ENCODE measurements around the gene LRRC8E.

LRRC8E gene

DNA sequence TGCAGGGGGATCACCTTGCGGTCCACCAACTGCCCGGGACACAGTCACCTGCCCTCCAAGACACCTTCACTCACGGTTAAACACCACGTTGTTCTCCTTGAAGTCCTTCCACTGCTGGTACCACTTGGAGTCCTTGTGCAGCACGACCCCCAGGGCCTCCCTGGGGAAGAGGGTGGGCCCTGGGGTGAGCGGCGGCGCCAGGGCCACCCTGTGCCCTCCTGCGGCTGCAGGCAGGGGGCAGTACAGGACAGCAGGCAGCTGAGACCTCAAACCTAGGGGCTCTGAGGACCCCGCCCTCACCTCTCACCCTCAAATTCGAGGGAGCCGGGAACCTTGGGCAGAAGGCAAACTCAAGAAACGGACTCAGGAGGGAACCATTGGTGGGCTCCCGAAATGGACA lies 45.1 kb downstream of the LRRC8E start:
- no peak for DNase-seq (ENCODE audit: low read depth in 2 of 2)
- TF ChIP-seq, protein P1, sequence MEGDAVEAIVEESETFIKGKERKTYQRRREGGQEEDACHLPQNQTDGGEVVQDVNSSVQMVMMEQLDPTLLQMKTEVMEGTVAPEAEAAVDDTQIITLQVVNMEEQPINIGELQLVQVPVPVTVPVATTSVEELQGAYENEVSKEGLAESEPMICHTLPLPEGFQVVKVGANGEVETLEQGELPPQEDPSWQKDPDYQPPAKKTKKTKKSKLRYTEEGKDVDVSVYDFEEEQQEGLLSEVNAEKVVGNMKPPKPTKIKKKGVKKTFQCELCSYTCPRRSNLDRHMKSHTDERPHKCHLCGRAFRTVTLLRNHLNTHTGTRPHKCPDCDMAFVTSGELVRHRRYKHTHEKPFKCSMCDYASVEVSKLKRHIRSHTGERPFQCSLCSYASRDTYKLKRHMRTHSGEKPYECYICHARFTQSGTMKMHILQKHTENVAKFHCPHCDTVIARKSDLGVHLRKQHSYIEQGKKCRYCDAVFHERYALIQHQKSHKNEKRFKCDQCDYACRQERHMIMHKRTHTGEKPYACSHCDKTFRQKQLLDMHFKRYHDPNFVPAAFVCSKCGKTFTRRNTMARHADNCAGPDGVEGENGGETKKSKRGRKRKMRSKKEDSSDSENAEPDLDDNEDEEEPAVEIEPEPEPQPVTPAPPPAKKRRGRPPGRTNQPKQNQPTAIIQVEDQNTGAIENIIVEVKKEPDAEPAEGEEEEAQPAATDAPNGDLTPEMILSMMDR (IDR thresholded peaks at IDR 0.05; ENCODE audit: low read depth, low read length): peak; percentile 36
- H3K4me3 ChIP-seq (replicated peaks in 1 of 2; ENCODE audit: low read depth in 2 of 2, low read length in 2 of 2): no peak overlapping the region

DNA sequence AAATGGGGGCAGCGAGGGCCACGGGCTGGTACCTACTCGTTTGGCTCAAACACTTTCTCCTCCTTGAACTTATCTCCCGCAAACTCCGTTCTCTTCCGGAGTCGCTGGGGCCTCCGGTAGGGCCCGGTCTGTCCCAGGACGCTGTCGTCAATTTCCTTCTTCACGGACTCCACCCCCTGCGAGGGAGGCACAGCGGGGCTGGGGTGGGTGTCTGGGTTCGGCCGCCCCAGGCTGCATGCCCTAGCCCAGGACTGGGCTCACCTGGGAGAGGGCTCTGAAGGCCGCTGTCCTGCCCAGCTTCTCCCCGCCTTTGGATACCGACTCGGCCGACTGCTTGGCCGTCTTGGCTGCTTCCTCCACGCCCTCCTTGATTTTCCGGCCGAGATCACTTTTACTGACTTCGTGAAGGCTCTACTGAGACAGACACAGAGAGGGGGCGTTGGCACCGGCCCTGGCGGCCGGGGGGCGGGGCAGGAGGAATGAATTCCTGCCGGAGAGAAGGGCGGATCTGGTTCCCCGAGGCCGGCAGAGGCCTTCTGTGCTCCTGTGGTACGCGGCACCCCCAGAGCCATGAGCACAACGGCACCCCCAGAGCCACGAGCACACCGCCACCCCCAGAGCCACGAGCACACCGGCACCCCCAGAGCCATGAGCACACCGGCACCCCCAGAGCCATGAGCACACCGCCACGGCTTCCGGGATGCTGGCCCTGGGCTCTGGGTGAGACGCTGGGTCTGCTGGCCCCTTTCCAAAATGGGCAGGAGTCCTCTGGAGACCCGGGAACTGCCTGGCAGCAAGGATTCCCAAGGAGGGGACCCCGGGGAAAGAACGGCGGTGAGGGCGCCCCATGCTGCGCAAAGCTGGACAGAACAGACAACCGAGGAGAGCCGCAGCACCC lies 45.8 kb downstream of the LRRC8E start:
- no peak for DNase-seq (ENCODE audit: low read depth in 2 of 2)
- TF ChIP-seq, protein P1 (IDR thresholded peaks at IDR 0.05; ENCODE audit: low read depth, low read length): no peak
- no peak overlapping the region for H3K4me3 ChIP-seq (replicated peaks in 1 of 2; ENCODE audit: low read depth in 2 of 2, low read length in 2 of 2)

DNA sequence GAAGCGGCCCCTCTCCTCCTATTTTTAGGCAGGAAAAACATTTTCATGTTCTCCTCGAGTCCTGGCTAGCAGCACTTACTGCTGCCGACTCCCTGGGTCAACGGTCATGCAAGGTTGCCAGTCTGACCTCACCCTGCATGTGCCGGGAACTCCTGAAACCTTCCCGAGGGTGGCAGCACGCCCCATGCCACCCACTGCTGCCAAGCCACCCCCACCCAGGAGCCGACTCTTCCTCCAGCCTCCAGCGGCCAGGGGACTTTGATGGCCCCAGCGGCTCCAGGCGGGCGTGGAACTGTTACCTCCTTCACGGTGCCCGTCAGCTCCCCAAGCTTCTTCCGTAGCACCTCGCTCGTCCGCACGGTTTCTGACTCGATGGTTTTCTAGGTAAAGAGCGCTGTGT lies 46.5 kb downstream of the LRRC8E start:
- H3K4me3 ChIP-seq (replicated peaks in 1 of 2; ENCODE audit: low read depth in 2 of 2, low read length in 2 of 2): no peak overlapping the region
- TF ChIP-seq, protein P1 (IDR thresholded peaks at IDR 0.05; ENCODE audit: low read depth, low read length): no peak
- DNase-seq (ENCODE audit: low read depth in 2 of 2): no peak

DNA sequence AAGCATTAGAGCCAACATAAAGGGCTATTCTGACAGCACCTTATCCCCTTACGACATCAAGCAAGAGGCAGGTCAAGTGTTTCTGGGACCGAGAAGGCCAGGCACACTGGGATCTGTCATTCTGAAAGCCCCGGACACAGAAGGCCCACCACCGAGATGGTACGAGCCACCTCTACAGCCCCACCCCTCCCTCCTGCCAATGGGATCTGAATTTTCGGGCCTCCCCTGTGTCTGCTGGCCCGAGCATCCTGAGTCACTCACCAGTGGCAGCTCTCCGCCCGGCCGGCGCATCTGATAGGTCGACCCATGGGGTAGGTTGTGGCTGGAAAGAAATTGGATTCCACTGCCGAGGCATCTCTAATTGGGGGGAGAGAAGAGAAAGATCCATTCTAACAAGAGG lies 52.5 kb downstream of the LRRC8E start:
- TF ChIP-seq, protein P1 (IDR thresholded peaks at IDR 0.05; ENCODE audit: low read depth, low read length): no peak
- H3K4me3 ChIP-seq (replicated peaks in 1 of 2; ENCODE audit: low read depth in 2 of 2, low read length in 2 of 2): no peak overlapping the region
- no peak for DNase-seq (ENCODE audit: low read depth in 2 of 2)

DNA sequence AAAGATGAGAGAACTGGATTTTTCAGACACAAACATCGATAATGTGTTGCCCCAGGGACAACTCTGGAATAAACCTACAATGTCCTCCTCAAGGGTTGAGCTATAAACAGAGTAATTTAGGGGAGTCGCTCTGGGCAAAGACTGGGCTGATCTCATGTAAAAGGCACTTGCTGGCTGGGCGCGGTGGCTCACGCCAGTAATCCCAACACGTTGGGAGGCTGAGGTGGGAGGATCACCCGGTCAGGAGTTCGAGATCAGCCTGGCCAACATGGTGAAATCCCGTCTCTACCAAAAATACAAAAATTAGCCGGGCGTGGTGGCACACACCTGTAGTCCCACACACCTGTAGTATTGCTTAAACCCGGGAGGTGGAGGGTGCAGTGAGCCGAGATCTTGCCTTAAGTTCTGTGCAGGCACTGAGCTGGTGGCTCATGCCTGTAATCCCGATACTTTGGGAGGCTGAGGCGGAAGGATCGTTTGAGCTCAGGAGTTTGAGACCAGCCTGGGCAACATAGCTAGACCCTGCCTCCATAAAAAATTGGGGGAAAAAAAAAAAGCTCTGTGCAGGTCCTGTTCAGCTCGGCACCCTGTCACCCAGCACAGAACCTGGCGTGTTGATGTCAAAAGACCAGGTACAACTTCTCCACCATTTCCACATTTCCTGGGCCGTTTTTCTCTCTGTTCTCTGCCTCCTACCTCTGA lies 53.7 kb downstream of the LRRC8E start:
- H3K4me3 ChIP-seq (replicated peaks in 1 of 2; ENCODE audit: low read depth in 2 of 2, low read length in 2 of 2): peak overlapping the region in 1 of 2 donors; percentile 94
- no peak for DNase-seq (ENCODE audit: low read depth in 2 of 2)
- TF ChIP-seq, protein P1 (IDR thresholded peaks at IDR 0.05; ENCODE audit: low read depth, low read length): no peak

DNA sequence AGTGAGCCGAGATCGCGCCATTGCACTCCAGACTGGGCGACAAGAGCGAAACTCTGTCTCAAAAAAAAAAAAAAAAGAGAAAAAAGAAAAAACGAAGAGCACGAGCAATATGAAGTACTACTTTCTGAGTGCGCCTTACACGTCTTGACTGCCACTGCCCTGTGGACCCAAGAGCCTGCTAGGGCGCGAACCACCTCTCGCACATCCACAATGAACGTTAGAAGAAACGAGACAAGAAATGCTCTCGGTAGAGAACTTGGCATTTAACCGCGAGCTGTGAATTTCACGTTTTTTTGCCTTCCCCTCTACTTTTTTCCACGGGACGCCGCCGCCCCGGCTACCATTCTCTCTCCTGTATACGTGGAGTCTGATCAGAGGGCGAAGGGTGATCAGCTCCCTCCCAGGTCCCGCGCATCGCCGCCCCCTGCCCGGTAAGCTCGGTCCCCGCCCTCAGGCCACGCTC lies 54.7 kb downstream of the LRRC8E start:
- no peak for DNase-seq (ENCODE audit: low read depth in 2 of 2)
- peak overlapping the region; percentile 94 to 97 for H3K4me3 ChIP-seq (replicated peaks in 1 of 2; ENCODE audit: low read depth in 2 of 2, low read length in 2 of 2)
- TF ChIP-seq, protein P1 (IDR thresholded peaks at IDR 0.05; ENCODE audit: low read depth, low read length): no peak

Data from cardiac fibroblast (primary cell).